ENCODE data around the gene C17orf78. TPM values are rescaled to one million over a fixed set of nuclear protein-coding genes. Genes with fewer than 3 reads are reported as not detected.

C17orf78 gene
- total and polyA plus RNA-seq, 2 of the 13 experiments (the other 11 are each of a cell fraction or from before 2014, with no cell fraction given), result not detected

GRCh38 chr17:37406635-37407461 is 31.1 kb downstream of the C17orf78 start, which contains the start of the genes ACACA and TADA2A:
TSS of gene ACACA (minus strand) at chr17:37406836. CDS start at chr17:37406299, 537 bp downstream.
TSS of gene TADA2A (plus strand) at chr17:37406886. CDS start at chr17:37411366, 4,480 bp downstream.
- ChIA-PET POLR2A (interaction anchor here (0.6 to 1.7 kb wide), 14 partner anchors 13 to 380 kb away, joined by 3 to 10 read pairs (median 4); partner anchors contain the start of gene DUSP14), CTCF (ENCODE audit: low intra/inter-chr PET ratio, low total read pairs) (no interaction called here)
- peak within 1 kb of the TSS; percentile 75 to 87 (median 76) for H3K4me3 ChIP-seq (replicated peaks in 1 of 3; ENCODE audit: insufficient read depth in 1 of 3, low read depth in 2 of 3, low read length in 3 of 3)
- BruUV-seq (replicated peaks), result no TSS peak
- no peak for FAIRE-seq
- intact Hi-C loops (cut with micrococcal nuclease; ENCODE audit: unreplicated experiment), result no loop called here
- in situ Hi-C loops (cut with HindIII; ENCODE audit: extremely low pct_ligation_motif_present, low pct_unique_long_range_greater_than_20kb), result no loop called here
- peak within 1 kb of the TSS; percentile 8 for H2AFZ ChIP-seq (ENCODE audit: low read length)
- peaks cover 2% of the 10 kb centered on the region in 2 experiments; a peak in 3 of 5 replicates for H3K36me3 ChIP-seq (replicated peaks in 1 of 2; ENCODE audit: control insufficient read depth in 1 of 2, insufficient read depth in 2 of 2, low read length in 2 of 2)
- DNase-seq (ENCODE audit: low spot score), result peak; percentile 63
- no peaks in the 10 kb centered on the region for H3K9me3 ChIP-seq (ENCODE audit: low read length)
- H3K79me2 ChIP-seq (ENCODE audit: insufficient read depth, low read length), result peaks cover 22% of the 10 kb centered on the region
- 0% methylated on average over 15 of the region's 98 CpGs for WGBS (ENCODE audit: low lambda C conversion rate)
- H3K4me2 ChIP-seq (ENCODE audit: low read depth, low read length), result peak within 1 kb of the TSS; percentile 92
- H3K4me1 ChIP-seq (ENCODE audit: insufficient read depth, low read length), result peaks cover 34% of the 10 kb centered on the region
- H3K27ac ChIP-seq (ENCODE audit: extremely low read length, insufficient read depth, low read length), result peak within 1 kb of the TSS; percentile 89
- peak; percentile 96 for ATAC-seq
- no peaks in the 10 kb centered on the region for H4K20me1 ChIP-seq (ENCODE audit: insufficient read depth, low read length)
- no peaks in the 10 kb centered on the region; a peak in 1 of 5 replicates for H3K27me3 ChIP-seq (ENCODE audit: control insufficient read depth in 1 of 2, insufficient read depth in 2 of 2, low read length in 2 of 2)
- peak within 1 kb of the TSS; percentile 93 for H3K9ac ChIP-seq (ENCODE audit: insufficient read depth, low read depth, low read length)
- TF ChIP-seq DBP (CRISPR knock-in tag; IDR thresholded peaks at IDR 0.05; ENCODE audit: not compliant biosample characterization) (no peak), KDM5A (IDR thresholded peaks at IDR 0.05; ENCODE audit: borderline replicate concordance, low read length) (no peak), MXD1 (CRISPR knock-in tag; IDR thresholded peaks at IDR 0.05) (0 out of 2 replicates have a peak, but pooled peaks have one; percentile 46), NR1H2 (CRISPR knock-in tag; IDR thresholded peaks at IDR 0.05; ENCODE audit: borderline replicate concordance, low read depth) (no peak), ZNF10 (CRISPR knock-in tag; IDR thresholded peaks at IDR 0.05; ENCODE audit: borderline replicate concordance, low read depth) (no peak), KLF9 (CRISPR knock-in tag; IDR thresholded peaks at IDR 0.05; ENCODE audit: low read depth) (no peak), ZNF275 (CRISPR knock-in tag; IDR thresholded peaks at IDR 0.05; ENCODE audit: borderline replicate concordance) (peak; percentile 49), TIGD3 (CRISPR knock-in tag; IDR thresholded peaks at IDR 0.05; ENCODE audit: borderline replicate concordance) (no peak), ZNF564 (CRISPR knock-in tag; IDR thresholded peaks at IDR 0.05) (no peak), ZSCAN31 (CRISPR knock-in tag; IDR thresholded peaks at IDR 0.05; ENCODE audit: low read depth) (no peak), ATM (IDR thresholded peaks at IDR 0.05; ENCODE audit: borderline replicate concordance) (no peak), ZNF639 (CRISPR knock-in tag; conservative IDR thresholded peaks at IDR 0.05) (0 out of 2 replicates have a peak, but pooled peaks have one; percentile 74), ZNF678 (CRISPR knock-in tag; IDR thresholded peaks at IDR 0.05) (no peak), ZNF430 (CRISPR knock-in tag; IDR thresholded peaks at IDR 0.05) (peak; percentile 85; the same call in 1 of the 2 replicates), MBNL3 (CRISPR knock-in tag; conservative IDR thresholded peaks at IDR 0.05) (no peak), CREB3 (CRISPR knock-in tag; IDR thresholded peaks at IDR 0.05) (no peak), ZNF333 (CRISPR knock-in tag; IDR thresholded peaks at IDR 0.05; ENCODE audit: borderline replicate concordance) (peak; percentile 79; the same call in 1 of the 2 replicates)
